Coronary artery (tissue), 2 donors: ENCODE measurements around the gene MICAL3.
A peak's percentile ranks its signal among the peaks of the same experiment; 100 is the strongest.

Experiments used
- DNase-seq: peaks from one replicate; pipeline ENCODE4 v3.0.0-alpha.2; 2017; ENCODE audit warnings: low spot score
- H3K27ac ChIP-seq, 2 donors: fragments of 200-600 bp; sonication (generic); one replicate each; pipeline ENCODE4 v1.5.1; 2016 to 2019
- H3K4me3 ChIP-seq: fragments of 200-600 bp; sonication (generic); 2 replicates; pipeline ENCODE4 v1.5.1; 2016; ENCODE audit warnings: mild to moderate bottlenecking, moderate library complexity
- TF ChIP-seq, protein P1 (sequence below): fragments of 200-600 bp; sonication (generic); IDR thresholded peaks from one replicate; pipeline ENCODE4 v1.5.1; 2019; ENCODE audit warnings: antibody characterized with exemption

MICAL3 gene

DNA sequence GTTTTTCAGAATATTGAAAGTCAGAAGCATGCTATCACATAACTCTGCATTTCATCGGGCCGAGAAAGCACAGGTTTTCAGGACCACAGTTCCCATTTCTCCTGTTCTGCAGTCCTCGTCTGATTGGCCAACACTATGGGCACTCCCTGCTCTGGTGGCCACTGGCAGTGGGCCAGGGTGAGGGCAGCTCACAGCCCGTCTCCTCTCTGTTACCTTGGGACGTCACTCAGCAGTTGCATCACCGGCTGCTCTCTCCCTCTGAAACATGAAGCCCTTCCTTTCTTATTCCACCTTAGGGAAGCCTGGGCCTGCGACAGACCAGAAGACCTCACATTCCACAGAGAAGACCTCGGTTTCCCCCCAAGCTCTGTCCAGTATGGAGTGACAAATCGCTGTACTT, 11.4 kb upstream of the MICAL3 start:
- no peak for DNase-seq
- no peak overlapping the region for H3K4me3 ChIP-seq
- H3K27ac ChIP-seq = peak overlapping the region in 1 of 2 donors; percentile 65
- TF ChIP-seq, protein P1, sequence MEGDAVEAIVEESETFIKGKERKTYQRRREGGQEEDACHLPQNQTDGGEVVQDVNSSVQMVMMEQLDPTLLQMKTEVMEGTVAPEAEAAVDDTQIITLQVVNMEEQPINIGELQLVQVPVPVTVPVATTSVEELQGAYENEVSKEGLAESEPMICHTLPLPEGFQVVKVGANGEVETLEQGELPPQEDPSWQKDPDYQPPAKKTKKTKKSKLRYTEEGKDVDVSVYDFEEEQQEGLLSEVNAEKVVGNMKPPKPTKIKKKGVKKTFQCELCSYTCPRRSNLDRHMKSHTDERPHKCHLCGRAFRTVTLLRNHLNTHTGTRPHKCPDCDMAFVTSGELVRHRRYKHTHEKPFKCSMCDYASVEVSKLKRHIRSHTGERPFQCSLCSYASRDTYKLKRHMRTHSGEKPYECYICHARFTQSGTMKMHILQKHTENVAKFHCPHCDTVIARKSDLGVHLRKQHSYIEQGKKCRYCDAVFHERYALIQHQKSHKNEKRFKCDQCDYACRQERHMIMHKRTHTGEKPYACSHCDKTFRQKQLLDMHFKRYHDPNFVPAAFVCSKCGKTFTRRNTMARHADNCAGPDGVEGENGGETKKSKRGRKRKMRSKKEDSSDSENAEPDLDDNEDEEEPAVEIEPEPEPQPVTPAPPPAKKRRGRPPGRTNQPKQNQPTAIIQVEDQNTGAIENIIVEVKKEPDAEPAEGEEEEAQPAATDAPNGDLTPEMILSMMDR = no peak

DNA sequence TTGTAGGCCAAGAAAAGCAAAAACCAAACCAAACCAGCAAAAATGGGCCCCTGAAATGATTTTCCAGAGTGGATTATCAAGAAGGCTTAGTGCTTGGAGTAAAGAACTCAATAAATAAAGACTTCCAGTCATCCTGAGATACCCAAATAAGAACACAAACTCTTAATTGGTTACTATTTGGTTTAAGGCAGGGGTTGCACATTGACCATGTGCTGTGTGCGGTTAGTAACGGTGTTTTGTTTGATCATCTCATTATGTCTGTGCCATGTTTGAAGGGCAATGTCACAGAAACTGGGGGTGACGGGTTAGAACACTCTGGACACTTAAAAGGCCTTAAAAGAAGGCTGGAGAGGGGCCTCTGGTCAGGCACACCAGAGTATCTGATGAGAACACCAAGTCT, 9.7 kb upstream of the MICAL3 start:
- H3K4me3 ChIP-seq = no peak overlapping the region
- H3K27ac ChIP-seq = peak overlapping the region; percentile 78 to 89
- no peak for DNase-seq
- TF ChIP-seq, protein P1 = no peak

DNA sequence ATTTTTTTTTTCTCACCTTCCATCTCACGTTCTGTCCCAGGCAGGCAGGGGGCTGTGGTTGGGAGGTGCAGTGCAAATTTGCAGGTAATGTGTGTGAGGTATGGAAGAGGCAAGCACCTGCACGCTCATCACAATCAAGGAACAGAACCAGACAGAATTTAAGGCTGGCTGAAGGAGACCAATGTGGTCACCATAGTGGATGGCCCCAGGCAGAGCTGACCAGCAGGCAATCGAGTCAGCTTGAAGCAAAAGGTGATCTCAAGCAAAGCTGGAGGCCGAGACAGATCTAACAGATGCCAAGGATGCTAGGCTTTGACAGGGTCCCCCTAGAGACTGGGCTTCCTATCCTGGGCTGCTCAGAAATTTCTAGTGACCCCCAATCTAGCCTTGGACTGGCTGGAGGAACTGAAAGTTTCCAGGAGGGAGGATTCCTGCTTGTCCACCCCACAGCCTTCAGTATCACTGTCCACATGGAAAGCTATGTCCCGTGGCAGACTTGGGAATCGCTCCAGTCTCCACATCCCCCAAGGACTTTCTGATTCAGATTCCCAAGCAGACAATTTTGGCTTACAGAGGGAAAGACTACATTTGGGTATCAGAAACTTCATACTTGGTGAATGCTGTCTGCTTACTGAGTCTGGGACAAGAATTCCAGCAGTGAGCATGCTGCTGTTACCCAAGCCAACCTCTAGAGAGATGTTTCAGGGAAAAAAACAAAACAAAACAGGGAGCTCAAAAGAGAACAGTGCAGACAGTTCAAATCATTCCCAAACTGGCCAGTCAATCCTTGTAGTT, 9.0 kb upstream of the MICAL3 start:
- H3K4me3 ChIP-seq = no peak overlapping the region
- H3K27ac ChIP-seq = peak overlapping the region; percentile 78 to 89
- no peak for DNase-seq
- TF ChIP-seq, protein P1 = no peak

DNA sequence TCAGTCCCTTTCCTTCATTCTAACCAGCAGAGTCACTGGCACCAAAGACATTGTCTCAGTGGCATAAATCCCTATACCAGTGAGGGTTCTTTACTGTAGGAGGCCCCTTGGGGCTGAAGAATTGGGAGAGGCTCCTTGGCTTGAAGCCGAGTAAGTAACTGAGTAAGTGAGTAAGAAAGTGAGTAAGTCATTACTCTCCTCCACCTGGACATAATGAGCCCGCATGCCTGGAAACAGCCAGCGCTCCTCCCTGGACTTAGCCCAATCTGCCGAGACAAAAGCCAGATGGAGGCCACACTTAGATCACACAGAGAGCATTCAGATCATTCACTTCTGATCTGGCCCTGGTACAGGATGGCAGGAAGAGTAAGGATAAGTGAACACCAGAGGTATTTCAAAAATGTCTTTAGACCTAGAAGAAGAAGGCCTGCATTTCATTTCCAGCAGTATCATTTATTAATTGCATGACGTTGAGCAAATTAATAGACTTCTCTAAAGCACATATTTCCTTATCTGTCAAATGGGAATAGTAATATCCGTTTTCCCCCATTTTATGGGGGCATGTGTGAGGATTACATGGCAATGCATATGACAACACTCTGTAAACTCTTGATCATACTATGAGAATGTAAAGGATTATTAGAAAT, 8.2 kb upstream of the MICAL3 start:
- DNase-seq = no peak
- Histone ChIP-seq H3K27ac (peak overlapping the region; percentile 59 to 78), H3K4me3 (no peak overlapping the region)
- TF ChIP-seq, protein P1 = no peak

DNA sequence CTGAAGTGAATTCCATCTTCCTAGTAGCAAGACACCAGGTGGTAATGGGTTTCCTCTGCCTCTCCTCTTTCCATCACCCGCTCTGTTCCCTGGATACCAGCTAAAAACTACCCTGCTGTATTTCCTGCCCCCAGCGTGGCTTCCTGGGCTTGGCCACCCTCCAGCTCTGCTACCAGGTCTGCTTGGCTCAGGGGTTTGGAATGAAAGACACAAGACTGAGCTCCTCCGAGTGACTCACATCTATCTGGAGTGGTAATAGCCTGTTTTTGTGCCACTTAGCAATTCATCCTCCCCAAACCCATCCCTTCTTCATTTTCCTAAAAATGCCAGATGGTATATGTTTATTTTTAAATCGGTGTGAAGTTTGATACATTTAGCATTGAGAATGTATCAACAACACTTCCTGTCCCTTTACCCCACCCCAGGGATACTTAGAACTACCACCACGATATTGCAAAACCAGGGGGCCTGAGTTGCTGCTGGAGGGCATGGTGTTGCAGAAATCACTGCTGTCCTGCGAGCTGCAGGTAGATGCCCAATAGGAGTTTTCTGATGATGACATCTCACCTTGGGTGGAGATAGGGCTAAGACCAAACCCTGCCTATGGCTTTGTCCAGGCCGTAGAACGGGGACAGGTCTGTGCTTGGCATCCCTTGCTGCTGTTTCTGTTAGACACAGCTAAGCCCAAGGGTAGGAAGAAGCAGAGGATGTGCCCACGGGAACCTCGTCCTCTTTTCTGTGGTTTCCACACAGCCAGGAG, 7.5 kb upstream of the MICAL3 start:
- no peak overlapping the region for H3K4me3 ChIP-seq

DNA sequence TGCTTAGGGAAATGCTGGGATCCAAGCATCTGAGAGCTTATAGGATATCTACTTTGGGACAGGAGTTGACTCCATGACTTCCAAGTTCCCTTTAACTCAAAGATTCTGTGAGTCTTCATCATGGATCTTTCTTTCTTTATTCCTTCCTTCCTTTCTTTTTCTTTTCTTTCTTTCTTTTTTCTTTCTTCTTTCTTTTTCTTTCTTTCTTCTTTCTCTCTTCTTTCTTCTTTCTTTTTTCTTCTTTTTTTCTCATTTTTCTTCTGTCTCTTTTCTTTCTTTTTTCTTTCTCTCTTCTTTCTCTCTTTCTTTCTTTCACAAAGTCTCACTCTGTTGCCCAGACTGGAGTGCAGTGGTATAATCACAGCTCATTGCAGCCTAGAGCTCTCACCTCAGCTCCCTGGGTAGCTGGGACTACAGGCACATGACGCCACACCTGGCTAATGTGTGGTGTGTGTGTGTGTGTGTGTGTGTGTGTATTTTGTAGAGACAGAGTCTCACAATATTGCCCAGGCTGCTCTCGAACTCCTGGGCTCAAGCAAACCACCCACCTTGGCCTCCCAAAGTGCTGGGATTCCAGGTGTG, 5.4 kb upstream of the MICAL3 start:
- no peak overlapping the region for H3K27ac ChIP-seq
- DNase-seq = no peak
- no peak overlapping the region for H3K4me3 ChIP-seq
- TF ChIP-seq, protein P1 = no peak

More for the DNA sequence above, 7.5 kb upstream of the MICAL3 start:
- H3K27ac ChIP-seq = peak overlapping the region in 1 of 2 donors; percentile 59
- DNase-seq = no peak
- TF ChIP-seq, protein P1 = no peak
